ENCODE data around the gene SPAG9.

SPAG9 gene

GRCh38 chr17:51120739-51121619 lies at the start of gene SPAG9:
Gene SPAG9, minus strand, starts transcription at chr17:51120868. Its CDS starts 212 bp downstream, at chr17:51120656.
- peak; percentile 91 for DNase-seq

DNA sequence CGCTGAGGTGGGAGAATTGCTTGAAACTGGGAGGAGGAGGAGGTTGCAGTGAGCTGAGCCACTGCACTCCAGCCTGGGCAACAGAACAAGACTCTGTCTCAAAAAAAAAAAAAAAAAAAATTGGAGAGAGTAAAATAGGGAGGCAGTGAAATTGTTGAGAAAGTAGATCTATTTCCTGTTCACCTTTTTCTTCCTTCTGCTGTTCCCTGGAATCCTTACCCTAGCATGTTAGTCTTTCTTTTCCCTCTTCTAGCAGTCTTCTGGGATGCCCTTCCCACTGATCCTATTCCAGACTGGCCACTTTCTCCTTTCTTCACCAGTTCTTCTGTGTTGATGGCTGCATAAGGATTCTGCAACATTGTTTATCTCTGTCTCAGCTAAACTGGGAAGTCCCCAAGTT lies 48.7 kb upstream of the SPAG9 start:
- no peak for DNase-seq

GRCh38 chr17:51166987-51167931 lies 46.6 kb upstream of the SPAG9 start:
- peak; percentile 52 for DNase-seq

GRCh38 chr17:51166198-51166986 lies 45.7 kb upstream of the SPAG9 start, which contains the start of gene NME2:
Gene NME2, plus strand, starts transcription at chr17:51166411. Its CDS starts 420 bp downstream, at chr17:51166831.
- DNase-seq, result peak; percentile 58

- DNase-seq, result peak; percentile 5
These were observed 45.1 kb upstream of the SPAG9 start for GRCh38 chr17:51165680-51166197.

- DNase-seq, result no peak
These were observed 44.4 kb upstream of the SPAG9 start for GRCh38 chr17:51164911-51165679.

GRCh38 chr17:51161541-51161940 lies 40.9 kb upstream of the SPAG9 start:
- no peak for DNase-seq

DNA sequence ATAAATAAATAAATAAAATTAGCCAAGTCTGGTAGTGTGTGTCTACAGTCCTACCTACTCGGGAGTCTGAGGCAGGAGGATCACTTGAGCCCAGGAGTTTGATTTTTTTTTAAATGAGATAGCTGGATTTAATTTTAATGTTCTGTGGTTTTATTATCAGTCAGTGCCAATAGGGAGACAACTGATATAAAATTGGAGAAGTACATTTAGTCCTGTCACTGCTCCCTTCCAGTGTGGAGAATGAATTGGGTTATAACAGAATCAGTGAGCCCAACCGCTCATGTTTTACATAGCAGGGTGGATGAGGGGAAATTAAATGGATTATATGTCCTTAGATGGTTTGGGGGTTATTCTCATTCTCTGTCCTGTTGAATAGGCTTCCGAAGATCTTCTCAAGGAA lies 38.9 kb upstream of the SPAG9 start:
- no peak for DNase-seq

DNA sequence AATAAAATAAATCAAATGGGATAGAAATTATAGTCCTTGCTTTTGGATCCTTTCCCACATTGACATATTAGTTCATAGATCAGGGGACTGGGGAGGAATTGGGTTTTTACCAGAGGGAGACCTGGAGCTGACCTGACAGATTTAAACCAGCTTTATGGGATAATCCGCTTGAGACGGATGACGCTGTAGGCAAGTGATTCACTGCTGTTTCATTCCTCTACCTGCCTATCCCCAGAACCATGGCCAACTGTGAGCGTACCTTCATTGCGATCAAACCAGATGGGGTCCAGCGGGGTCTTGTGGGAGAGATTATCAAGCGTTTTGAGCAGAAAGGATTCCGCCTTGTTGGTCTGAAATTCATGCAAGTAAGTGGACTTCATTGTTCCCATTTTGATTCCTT lies 34.7 kb upstream of the SPAG9 start:
- DNase-seq, result no peak

DNA sequence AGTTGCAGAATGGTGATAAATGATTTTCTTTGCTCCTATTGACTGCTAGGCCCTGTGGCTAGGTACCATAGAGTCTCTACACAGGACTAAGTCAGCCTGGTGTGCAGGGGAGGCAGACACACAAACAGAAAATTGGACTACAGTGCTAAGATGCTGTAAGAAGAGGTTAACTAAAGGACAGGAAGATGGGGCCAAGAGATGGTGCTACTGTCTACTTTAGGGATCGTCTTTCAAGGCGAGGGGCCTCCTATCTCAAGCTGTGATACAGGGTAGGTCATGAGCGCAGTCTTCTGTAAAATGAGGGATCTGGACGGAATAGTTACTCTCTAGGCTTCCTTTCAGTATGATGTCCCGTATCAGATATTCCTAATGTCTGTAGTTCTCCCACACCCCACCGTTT lies 33.5 kb upstream of the SPAG9 start:
- no peak for DNase-seq

- DNase-seq, result peak; percentile 96
These were observed 32.8 kb upstream of the SPAG9 start, which contains the start of gene NME1 for GRCh38 chr17:51153210-51154072. Gene NME1, plus strand, starts transcription at chr17:51153559. Its CDS starts 2,096 bp downstream, at chr17:51155655.

- no peak for DNase-seq
These were observed 32.1 kb upstream of the SPAG9 start for GRCh38 chr17:51152766-51153209.

- DNase-seq, result no peak
These were observed 30.3 kb upstream of the SPAG9 start for GRCh38 chr17:51150932-51151331.

DNA sequence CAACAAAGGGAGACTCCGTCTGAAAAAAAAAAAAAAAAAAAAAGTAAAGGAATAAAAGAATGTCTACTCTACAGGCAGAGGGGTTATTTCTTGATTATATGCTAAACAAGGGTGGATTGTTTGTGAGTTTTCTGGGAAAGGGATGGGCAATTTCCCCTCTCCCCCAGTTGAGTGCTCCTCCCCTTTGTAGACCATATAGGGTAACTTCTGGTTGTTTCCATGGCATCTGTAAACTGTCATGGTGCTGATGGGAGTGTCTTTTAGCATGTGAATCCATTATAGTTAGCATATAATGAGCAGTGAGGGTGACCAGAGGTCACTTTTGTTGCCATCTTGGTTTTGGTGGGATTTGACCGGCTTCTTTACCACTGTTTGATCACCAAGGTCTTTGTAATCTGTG lies 28.5 kb upstream of the SPAG9 start:
- DNase-seq, result no peak

DNA sequence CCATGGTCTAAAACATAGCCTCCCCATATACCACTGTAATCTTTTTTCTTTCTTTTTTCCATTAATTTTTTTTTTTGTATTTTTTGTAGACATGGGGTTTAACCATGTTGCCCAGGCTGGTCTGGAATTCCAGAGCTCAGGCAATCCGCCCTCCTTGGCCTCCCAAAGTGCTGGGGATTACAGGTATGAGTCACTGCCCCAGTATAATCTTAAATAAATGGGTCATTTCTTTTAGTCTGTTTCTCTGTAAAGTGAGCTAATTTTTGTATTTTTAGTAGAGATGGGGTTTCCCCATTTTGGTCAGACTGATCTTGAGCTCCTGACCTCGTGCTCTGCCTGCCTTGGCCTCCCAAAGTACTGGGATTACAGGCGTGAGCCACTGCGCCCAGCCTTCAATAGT lies 27.0 kb upstream of the SPAG9 start:
- DNase-seq, result no peak

DNA sequence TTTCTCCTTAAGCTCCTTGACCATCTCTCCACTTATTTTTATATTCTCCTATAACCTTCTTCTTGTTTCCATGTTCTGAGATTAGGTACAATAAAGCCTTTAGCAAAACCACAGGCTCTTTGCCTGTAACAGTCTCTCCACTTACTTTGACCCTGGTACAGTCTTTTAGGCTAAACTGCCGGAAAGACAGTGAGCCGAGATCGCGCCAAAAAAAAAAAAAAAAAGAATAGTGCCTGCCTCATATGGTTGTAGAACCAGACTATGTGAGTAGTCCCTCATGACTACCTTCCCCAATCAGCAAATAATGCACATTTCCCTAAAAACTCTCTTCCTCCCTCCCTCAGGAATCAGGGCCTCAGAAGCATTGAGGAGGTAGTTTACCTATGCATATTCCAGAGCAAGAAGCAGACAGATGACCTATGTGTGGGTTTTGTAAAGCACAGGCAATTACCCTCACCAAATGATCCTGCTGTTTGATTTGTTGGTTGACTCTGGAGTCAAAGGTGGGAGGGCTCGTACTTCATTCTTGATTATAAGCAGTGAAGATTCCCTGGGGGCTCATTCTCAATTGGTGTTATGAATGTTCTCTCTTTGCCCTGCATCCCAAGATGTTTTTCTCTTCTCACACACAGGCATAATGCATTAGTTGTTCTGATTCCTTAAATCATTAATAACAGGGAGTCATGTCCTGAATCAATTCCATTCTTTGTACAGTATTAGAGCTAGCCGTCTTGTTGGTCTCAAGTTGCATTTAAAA lies 23.8 kb upstream of the SPAG9 start:
- DNase-seq, result no peak

GRCh38 chr17:51142597-51142996 lies 21.9 kb upstream of the SPAG9 start:
- DNase-seq, result no peak

- DNase-seq, result no peak
These were observed 15.3 kb upstream of the SPAG9 start for GRCh38 chr17:51135956-51136355.

DNA sequence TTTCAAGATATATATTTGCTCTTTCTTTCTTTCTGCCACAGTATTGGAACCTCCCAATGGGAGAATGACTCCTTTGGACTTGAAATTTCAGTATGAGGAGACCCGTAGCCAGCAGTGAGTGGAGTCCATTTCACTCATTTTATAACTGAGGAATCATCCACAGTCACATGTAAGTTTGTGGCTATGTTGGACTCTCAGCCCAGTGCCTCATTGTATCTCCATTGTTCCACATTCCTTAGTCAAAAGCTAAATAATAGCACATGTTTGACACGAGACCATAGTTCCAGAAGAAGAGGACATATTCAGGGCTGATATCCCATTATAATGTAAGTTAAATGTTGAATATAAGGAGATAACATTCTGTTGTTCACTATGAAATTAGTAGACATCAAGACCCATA lies 12.7 kb upstream of the SPAG9 start:
- no peak for DNase-seq

DNA sequence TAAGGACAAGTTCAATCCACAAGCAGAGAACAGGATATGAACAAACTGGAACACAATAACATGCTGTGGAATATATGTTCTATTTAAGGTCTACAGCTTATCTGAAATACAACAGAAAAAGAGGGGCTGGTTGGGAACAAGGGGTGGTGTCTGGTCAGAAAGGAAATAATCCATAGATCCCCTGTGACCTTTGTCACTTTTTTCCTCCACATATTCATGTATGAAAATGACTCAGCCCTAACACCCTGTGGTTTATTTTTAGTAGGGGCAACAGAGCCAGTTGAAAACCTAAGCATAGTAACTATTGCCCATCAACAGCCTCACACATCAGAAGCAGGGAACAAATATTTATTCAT lies 12.3 kb upstream of the SPAG9 start:
- DNase-seq, result no peak
